GM19438 (cell line): ENCODE data around the gene STX17.
A peak's percentile ranks its signal among the peaks of the same experiment; 100 is the strongest.
"Not testable (repeated sequence)": the region's sequence is repeated elsewhere in the genome, so short reads cannot be mapped to it uniquely, and the experiment has no call there.

ENCODE experiments used
- ATAC-seq: cut with Tn5 transposase; IDR thresholded peaks from one replicate; pipeline ENCODE4 v1.9.1; 2021; ENCODE audit warnings: low read depth; ENCODE audit not compliant: unreplicated experiment

STX17 gene

DNA sequence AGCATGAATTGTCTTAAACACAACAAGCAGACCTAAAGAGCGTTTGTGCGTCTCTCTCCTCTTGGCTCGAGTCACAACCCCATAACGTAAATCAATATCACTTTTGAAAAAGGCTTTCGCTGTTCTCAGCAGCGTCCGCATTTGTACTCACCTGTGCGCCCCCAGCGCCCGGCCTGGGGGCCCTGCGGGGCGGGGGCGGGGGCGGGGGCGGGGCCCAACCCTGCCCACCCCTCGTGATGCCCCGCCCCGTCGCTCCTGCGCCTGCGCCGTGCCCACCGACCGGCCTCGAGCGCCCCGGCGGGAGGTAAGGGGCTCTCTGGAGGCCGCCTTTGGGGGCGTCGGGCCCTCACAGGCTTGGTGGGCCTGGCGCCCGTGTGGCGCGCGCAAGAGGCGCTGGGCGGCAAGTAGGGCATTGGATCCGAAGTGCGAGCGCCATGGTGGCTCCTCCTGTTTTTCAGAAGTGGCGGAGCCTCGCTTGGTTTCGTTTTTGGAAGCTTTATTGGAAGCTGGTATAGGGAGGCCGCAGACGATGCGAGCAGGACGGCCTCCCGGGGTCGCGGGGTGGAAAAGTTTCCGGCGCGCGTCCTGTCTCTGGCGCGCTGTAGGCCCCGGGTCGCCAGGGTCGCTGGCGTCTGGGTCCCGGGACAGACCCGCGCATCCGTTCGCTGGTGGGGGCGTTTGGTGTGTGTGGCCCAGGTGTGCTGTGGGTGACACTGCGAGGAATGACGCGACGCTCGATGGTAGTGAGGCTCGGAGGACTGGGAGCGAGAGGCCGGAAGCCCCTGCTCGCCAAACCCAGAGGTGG is at the start of gene STX17:
TSS of gene STX17 (plus strand) at position 252 of the 805 bp plus-strand sequence. CDS start 8,586 bp downstream, outside the sequence.
- ATAC-seq = peak; percentile 84

DNA sequence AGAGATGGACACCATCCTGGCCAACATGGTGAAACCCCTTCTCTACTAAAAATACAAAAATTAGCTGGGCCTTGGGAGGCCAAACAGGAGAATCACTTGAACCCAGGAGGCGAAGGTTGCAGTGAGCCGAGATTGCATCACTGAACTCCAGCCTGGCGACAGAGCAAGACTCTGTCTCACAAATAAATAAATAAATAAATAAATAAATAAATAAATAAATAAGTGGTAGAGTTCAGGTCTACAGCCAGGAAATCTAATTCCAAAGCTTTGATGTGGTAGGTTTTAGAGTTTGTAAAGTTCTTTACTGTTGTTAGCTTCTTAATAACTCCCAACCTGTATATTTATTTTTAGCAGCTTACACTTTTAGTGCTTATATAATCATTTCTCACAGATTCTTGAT is 48.9 kb upstream of the STX17 start:
- not testable (repeated sequence) for ATAC-seq

DNA sequence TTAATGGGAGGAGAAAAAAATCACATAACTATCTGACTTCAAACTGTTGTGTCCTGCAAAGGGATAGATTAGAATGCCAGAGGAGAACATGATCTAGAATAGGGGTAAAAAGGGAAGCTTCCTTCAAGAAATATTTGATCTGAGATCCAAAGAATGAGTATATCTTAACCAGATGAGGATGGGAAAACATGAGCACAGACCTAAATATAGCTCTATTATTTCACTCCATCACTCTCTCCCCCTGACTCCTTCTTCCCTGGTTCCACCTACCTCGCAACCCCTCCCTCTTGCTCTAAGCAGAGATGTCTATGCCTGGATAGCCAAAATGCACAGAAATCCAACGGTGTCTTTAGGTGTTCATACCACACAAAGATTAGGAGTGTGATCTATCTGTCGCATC is 48.4 kb upstream of the STX17 start:
- no peak for ATAC-seq

DNA sequence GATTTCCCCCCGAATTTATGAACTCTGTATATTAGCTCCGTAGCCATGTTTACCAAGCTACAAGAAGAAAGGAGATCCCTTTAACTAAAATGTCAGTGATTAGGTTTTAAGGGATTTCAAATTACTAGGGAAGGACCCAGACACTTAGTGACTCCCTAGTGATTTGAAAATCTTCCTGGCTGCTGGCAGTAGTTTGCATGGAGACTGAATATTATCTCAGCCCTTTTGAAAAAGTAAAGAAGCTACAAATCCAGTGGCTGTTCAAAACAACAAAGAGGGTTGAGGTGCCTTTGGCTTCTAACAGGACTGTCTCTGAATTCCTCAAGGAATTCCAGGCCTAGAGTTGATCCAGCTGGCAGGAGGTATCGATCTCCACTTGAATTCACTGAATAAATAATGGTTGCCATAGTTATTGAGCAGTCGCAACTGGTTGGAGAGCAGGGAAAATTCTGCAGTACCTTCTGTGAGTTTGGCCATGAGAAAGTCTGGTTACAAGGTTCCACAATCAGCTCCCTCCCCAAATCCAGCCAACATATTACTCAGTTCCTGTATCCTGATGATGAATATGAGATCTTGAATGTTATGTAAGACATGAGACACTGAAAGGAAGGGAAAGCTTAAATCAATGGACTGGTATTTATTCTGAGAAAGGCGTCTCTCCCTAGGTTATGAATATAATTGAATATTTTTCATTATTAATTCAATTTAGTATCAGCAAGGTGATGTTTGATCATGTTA is 47.0 kb upstream of the STX17 start:
- ATAC-seq = no peak

DNA sequence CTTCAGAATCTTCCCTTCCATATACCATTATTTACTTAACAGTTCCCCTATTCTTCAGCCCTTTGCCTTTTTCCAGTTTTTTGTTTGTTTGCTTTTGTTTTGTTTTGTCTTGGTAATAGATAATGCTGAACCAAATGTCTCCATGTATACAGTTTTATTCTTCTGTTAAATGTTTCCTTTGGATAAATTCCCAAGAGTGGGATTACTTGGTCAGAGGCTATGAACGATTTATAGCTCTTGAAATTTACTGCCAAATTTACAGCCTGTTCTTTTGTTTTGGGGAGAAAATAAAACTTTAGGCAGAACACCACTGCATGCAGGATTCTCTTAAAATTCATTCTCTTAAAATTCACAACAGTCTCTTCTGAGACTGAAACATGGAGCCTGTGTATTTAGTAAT is 46.2 kb upstream of the STX17 start:
- no peak for ATAC-seq

DNA sequence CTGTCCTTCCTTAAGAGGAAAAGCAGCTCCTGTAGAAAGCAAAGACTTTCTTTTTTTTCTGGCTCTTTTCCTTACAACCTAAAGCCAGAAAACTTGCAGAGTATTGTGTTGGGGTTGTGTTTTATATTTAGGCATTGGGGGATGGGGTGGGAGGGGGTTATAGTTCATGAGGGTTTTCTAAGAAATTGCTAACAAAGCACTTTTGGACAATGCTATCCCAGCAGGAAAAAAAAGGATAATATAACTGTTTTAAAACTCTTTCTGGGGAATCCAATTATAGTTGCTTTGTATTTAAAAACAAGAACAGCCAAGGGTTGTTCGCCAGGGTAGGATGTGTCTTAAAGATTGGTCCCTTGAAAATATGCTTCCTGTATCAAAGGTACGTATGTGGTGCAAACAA is 42.5 kb upstream of the STX17 start:
- no peak for ATAC-seq

DNA sequence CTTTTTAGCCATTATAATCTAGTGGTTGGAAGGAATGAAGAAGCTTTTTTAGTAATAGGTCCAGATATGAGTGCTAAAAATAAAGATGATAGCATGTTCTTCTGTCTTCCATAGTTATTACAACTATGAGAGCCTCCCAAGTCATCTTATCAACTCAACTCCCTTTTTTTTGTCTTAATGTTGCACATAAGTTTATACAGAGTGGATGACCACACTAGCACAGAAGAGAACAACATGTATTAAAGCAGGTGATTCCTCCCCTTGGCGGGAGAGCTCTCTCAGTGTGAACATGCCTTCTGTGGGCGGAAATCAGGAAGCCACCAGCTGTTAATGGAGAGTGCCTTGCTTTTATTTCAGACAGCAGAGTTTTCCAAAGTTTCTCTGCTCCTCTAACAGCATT is 40.1 kb upstream of the STX17 start:
- no peak for ATAC-seq

DNA sequence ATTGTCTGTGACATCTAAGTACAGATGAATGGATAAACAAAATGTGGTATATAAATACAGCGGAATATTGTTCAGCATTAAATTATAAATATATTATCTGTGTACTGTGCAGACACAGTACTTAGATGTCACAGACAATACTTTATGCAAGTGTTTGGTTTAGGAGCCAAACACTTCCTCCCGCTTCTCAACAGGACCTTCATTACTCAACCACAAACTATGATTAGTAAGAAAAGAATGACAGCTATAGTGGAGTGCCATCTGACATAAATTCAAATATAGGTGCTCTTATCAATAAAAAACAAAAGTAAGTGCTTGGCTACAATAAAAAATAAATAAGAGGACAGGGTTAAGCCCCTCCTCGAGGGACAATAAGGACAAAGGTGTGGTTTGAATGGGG is 38.9 kb upstream of the STX17 start:
- no peak for ATAC-seq

DNA sequence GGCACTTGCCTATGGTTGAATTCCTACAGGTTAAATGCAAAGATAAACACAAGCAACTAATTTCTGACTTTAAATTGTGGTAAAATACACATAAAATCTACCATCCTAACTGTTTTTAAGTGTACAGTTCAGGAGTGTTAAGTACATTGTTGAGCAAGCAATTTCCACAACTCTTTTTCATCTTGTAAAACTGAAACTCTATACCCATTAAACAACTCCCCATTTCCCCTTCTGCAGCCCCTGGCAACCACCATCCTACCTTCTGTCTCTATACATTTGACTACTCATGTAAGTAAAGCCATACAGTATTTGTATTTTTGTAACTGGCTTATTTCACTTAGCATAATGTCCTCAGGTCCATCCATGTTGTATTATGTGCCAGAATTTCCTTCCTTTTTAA is 38.5 kb upstream of the STX17 start:
- ATAC-seq = no peak

DNA sequence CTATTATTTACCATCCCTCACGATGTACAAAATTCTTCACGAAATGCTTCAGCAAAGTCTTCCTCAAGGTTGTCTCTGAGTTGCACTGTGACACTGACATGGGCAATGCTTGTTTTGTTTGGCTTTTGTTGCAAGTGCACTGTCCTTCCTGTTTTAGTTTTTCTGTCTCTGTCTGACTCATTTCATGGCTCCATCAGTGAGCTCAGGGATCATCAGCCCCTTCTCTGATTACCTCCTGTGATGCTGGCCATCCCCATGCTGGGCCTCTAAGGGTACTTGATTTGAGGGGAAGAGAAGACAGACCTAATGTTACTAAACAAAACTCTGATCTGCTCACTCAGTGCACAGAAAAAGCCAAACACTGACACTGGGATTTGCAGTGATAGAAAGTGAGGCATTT is 37.6 kb upstream of the STX17 start:
- ATAC-seq = peak; percentile 67

DNA sequence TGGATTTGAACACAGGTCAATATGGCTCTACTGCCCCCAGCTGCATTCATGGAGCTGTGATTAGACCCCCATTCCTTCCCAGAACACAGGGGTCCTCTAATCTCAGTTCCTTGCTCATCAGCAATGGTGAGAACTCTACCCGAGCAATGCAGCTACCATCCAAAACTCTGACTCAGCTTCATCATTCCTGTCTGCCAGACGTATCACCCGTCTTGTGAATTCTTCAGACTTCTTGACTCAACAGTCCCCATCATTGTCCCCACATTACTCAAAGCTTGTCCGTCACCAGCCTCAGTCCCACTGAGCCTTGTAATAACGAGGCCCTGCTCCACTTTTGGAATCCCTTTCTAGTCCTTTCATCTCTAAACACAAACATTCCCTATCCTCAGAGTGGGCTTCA is 36.3 kb upstream of the STX17 start:
- no peak for ATAC-seq

DNA sequence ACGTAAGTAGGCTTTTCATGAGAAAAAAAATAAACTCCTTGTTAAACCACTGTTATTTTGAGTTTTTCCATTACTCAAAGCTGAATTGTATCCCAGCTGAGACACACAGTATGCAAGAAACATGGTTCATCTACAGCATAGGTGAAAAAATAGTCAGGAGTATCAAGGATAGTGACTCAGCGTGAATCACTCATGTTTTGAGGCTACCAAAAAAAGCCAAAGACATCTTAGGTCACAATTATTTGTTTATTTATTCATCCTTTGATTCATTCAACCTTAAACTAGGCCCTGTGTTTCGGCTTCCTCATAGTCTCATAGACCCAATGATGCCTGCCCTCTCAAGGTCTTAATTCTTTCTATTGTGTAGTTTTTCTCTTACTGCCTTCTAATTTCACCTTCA is 32.9 kb upstream of the STX17 start:
- ATAC-seq = no peak

DNA sequence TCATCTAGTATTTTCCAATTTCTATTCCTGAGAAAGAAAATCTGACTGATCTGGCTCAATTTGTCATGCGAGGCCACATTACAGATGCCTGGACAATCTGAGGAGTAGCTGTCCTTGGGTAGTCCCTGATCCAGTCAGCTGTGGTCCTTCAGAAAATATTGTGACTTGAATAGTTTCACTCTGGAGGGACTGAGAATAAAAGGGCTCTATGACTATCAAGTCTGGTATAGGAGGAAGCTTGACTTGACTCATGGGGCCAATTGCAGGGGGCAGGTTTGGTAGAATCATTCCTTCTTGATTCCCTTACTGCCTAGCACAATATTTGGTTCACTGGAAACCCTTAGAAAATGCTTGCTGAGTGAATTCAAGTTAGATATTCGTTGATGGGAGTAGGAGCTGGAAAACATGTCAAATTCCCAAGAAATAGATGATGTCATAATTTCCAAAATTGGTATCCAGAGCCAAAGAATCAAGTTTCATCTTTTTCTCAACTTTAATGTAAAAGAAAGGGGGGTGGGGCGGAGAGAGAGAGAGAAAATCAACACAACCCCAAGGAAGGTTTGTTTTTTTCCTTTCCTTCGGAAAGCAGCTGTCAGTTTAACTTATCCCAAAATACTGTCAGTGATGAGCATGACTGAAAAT is 32.4 kb upstream of the STX17 start:
- ATAC-seq = no peak

DNA sequence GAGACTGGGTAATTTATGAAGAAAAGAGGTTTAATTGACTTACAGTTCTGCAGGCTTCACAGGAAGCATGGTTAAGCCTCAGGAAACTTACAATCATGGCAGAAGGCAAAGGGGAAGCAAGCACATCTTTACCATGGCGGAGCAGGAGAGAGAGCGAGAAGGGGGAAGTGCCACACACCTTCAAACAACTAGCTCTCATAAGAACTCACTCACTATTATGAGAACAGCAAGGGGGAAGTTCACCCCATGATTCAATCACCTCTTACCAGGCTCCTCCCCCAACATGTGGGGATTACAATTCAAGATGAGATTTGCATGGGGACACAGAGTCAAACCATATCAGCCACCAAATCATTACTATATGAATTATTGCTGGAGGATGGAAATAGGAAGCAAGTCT is 30.3 kb upstream of the STX17 start:
- no peak for ATAC-seq

DNA sequence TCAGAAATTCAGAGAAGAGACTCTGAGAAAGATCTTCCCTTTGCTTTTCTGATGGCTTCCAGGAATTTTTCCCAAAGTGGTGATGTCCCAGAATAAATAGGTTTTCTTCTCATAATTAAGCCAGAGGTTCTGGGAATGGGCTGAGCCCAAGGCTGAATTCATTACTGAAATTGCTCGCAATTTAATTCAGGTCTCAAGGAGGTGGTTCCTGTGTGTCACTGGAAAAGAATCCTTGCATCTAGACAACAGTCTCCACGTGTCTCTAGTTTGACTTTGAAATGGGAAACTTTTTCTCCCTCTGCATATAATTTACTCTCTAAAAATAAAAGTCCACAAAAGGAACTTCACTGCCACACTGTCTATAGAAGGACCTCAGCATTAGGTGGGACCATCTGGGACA is 27.8 kb upstream of the STX17 start:
- no peak for ATAC-seq

DNA sequence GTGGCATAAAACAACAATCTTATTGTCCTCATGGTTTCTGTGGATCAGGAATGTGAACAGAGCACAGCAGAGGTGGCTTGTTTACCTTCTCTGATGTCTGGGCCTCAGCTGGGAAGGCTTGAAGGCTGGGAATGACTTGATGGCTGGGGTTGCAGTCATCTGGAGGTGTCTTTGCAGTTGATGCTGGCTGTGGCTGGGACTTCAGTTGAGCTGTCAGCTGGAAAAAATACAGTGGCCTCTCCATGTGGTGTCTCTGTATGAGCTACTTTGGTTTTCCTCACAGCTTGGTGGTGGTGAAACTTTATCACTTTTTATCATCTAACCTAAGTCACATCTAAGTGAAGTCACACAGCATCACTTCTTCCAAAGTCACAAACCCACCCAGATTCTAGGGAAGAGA is 24.7 kb upstream of the STX17 start:
- no peak for ATAC-seq

DNA sequence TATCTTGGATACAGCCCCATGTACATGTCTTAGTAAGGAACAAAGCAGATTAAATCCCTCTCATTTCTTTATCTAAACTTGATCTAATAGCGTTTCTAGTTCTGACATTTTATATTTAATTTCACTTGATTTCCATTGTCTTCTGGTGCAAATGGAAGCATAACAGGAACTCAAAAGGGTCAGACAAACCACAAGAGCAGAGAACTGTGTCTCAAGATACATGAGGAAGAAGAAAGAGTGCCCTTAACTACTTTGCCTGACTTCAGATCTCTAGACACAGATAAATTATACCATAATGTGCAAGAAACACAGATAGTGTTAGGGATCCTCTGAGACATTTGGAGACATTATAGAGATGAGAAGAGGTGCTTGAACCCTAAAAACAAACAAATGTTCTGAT is 20.7 kb upstream of the STX17 start:
- no peak for ATAC-seq

DNA sequence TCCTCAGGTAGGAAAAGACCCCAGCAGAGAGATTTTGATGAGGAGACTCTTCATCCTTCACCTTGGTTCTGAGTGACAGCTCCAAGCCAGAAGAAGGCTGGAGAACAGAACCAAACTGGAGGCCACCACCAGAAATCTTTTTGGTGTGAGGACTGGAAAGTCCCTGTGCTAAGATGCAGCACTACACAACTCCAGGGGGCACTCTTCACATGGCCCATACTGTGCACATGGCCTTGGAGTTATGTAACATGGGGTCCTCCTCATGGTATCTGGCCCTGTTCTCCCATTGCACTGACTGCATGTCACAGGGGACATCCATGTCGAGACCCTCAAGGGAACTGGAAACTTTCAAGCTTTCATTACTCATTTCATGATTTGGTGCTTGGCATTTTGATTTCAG is 17.3 kb upstream of the STX17 start:
- no peak for ATAC-seq

DNA sequence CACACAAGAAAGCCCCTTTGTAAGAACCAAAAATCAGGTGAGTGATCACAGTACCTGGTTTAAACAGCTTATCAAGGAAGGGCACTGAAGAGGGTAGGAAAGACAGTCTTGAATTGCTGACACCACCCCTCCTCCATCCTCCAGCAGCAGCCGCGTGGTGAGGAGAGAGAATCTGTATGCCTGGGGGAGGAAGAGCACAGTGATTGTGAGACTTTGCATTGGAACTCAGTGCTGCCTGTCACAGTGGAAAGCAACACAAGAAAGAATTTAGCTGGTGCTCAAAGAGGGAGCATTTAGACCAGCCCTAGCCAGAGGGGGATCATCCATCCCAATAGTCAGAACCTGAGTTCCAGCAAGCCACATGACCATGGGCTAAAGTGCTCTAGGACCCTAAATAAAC is 11.6 kb upstream of the STX17 start:
- no peak for ATAC-seq

DNA sequence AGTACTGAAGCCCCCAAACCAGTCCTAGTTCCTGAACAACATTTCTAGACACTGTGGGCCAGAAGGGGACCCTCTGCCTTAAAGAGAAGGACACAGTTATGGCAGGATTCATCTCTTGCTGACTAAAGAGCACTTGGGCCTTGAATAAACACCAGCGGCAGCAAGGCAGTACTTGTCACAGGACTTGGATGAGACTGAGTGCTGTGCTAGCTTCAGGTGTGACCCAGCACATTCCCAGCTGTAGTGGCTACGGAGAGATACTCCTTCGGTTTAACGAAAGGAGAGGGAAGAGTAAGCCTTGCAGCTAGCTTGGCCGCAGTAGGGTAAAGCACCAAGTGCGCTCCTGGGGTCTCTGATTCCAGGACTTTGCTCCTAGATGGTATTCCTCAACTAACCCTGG is 10.9 kb upstream of the STX17 start:
- no peak for ATAC-seq

DNA sequence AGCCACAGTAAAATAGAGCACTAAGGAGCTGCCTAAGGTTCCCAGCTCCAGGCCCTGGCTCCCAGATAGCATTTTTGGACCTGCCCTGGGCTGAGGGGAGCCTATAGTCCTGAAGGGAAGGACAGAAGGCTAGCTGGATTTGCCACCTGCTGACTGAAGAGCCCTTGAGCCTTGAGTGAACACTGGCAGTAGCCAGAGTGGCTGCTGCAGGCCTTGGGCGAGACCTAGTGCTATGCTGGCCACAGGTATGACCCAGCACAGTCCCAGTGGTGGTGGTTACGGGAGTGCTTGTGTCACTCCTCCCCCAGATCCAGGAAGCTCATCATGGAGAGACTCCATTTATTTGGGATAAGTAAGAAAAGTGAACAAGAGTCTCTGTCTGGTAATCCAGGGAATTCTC is 10.3 kb upstream of the STX17 start:
- ATAC-seq = no peak

DNA sequence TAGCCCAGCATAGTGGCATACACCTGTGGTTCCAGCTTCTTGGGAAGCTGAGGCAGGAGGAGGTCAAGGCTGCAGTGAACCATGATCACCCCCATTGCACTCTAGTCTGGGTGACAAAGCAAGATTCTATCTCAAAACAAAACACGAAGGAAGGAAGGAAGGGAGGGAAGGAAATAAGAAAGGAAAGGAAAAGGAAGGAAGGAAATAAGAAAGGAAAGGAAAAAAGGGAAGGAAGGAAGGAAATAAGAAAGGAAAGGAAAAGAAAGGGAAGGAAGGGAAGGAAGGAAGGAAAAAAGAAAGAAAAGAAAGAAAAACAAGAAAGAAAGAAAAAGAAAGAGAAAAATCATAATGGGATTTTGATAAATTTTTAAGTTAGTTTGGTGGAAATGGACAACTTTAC is 3.1 kb upstream of the STX17 start:
- ATAC-seq = no peak
